ENCODE results near the gene TMPRSS9. TPM values are rescaled to one million over a fixed set of nuclear protein-coding genes. Genes with fewer than 3 reads are reported as not detected.

Gene TMPRSS9
- total and polyA plus RNA-seq, 2 of the 13 experiments (the other 11 are each of a cell fraction or from before 2014, with no cell fraction given): 2.5 to 5.2 TPM

DNA sequence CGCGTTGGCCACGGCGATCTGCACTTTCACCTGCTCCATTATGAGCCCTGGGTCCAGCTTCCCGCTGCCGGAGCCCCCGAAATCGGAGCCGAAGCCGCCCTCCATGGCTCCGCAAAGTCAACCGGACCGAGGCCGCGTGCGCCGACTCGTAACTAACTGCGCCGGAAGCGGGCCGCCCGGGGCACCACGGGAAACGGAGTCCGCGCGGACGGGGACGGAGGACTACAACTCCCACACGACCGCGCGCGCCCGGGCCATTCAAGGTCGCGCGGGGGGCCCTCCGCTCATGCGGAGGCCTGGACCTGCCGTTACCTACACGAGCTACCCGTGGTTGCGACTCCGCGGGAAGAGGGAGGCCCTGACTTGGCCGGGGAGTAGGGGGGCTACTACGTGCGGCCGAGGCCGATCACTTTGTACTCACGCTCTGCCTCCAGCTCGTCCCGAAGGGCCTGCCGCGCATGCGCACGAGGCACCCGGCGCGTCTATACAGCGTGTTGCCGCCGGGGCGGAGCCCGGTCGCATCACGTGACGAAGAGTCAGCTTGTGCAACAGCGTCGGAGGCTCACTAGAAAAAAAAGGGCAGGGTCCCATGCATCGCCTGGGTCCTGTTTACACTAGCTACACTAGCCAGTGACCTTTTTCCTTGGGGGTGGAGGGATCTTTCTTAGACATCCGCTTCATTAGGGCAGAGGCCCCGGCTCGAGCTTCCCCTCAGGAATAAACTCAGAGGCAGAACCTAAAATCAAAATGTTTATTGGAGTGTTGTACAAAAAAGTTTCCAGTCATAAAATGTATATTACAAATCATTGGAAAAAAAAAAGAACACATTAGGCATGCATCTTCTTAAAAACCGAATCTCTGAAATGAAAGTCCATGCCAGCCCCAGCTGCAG is 67.6 kb downstream of the TMPRSS9 start, which contains the start of gene TIMM13 (continued):
- no peak for TF ChIP-seq FOXA1 (IDR thresholded peaks at IDR 0.05)
- peak; percentile 95 for TF ChIP-seq FOXA1 (CRISPR knock-in tag; IDR thresholded peaks at IDR 0.05)
- TF ChIP-seq, protein P1, sequence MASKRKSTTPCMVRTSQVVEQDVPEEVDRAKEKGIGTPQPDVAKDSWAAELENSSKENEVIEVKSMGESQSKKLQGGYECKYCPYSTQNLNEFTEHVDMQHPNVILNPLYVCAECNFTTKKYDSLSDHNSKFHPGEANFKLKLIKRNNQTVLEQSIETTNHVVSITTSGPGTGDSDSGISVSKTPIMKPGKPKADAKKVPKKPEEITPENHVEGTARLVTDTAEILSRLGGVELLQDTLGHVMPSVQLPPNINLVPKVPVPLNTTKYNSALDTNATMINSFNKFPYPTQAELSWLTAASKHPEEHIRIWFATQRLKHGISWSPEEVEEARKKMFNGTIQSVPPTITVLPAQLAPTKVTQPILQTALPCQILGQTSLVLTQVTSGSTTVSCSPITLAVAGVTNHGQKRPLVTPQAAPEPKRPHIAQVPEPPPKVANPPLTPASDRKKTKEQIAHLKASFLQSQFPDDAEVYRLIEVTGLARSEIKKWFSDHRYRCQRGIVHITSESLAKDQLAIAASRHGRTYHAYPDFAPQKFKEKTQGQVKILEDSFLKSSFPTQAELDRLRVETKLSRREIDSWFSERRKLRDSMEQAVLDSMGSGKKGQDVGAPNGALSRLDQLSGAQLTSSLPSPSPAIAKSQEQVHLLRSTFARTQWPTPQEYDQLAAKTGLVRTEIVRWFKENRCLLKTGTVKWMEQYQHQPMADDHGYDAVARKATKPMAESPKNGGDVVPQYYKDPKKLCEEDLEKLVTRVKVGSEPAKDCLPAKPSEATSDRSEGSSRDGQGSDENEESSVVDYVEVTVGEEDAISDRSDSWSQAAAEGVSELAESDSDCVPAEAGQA (IDR thresholded peaks at IDR 0.05; ENCODE audit: low read depth): peak; percentile 20; the same call in 1 of the 2 replicates
- TF ChIP-seq, protein P1 (CRISPR knock-in tag; IDR thresholded peaks at IDR 0.05; ENCODE audit: borderline replicate concordance): peak; percentile 52
- no peak for TF ChIP-seq ZSCAN25 (CRISPR knock-in tag; IDR thresholded peaks at IDR 0.05)
- TF ChIP-seq KDM1A (CRISPR knock-in tag; IDR thresholded peaks at IDR 0.05): no peak
- peak; percentile 78 for TF ChIP-seq ZSCAN20 (CRISPR knock-in tag; IDR thresholded peaks at IDR 0.05; ENCODE audit: borderline replicate concordance)
- 0 out of 2 replicates have a peak, but pooled peaks have one; percentile 79 for TF ChIP-seq ZNF34 (CRISPR knock-in tag; IDR thresholded peaks at IDR 0.05; ENCODE audit: borderline replicate concordance)
- peak; percentile 77 for TF ChIP-seq RARA (CRISPR knock-in tag; IDR thresholded peaks at IDR 0.05)
- TF ChIP-seq, protein P2, sequence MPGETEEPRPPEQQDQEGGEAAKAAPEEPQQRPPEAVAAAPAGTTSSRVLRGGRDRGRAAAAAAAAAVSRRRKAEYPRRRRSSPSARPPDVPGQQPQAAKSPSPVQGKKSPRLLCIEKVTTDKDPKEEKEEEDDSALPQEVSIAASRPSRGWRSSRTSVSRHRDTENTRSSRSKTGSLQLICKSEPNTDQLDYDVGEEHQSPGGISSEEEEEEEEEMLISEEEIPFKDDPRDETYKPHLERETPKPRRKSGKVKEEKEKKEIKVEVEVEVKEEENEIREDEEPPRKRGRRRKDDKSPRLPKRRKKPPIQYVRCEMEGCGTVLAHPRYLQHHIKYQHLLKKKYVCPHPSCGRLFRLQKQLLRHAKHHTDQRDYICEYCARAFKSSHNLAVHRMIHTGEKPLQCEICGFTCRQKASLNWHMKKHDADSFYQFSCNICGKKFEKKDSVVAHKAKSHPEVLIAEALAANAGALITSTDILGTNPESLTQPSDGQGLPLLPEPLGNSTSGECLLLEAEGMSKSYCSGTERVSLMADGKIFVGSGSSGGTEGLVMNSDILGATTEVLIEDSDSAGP (CRISPR knock-in tag; IDR thresholded peaks at IDR 0.05; ENCODE audit: borderline replicate concordance): no peak; the same call in 1 of the 2 replicates
- TF ChIP-seq ZNF550 (CRISPR knock-in tag; IDR thresholded peaks at IDR 0.05; ENCODE audit: borderline replicate concordance): no peak
- TF ChIP-seq, protein P3, sequence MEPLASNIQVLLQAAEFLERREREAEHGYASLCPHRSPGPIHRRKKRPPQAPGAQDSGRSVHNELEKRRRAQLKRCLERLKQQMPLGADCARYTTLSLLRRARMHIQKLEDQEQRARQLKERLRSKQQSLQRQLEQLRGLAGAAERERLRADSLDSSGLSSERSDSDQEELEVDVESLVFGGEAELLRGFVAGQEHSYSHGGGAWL (CRISPR knock-in tag; IDR thresholded peaks at IDR 0.05): peak; percentile 41; the same call in 1 of the 2 replicates
- peak; percentile 54 to 71; a peak in 3 of 4 replicates for TF ChIP-seq NR2F1 (CRISPR knock-in tag; IDR thresholded peaks at IDR 0.05)
- TF ChIP-seq ZNF17 (CRISPR knock-in tag; IDR thresholded peaks at IDR 0.05): no peak
- TF ChIP-seq, protein P4, sequence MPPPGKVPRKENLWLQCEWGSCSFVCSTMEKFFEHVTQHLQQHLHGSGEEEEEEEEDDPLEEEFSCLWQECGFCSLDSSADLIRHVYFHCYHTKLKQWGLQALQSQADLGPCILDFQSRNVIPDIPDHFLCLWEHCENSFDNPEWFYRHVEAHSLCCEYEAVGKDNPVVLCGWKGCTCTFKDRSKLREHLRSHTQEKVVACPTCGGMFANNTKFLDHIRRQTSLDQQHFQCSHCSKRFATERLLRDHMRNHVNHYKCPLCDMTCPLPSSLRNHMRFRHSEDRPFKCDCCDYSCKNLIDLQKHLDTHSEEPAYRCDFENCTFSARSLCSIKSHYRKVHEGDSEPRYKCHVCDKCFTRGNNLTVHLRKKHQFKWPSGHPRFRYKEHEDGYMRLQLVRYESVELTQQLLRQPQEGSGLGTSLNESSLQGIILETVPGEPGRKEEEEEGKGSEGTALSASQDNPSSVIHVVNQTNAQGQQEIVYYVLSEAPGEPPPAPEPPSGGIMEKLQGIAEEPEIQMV (CRISPR knock-in tag; IDR thresholded peaks at IDR 0.05; ENCODE audit: low read depth): peak; percentile 37; the same call in 1 of the 2 replicates
- TF ChIP-seq, protein P5, sequence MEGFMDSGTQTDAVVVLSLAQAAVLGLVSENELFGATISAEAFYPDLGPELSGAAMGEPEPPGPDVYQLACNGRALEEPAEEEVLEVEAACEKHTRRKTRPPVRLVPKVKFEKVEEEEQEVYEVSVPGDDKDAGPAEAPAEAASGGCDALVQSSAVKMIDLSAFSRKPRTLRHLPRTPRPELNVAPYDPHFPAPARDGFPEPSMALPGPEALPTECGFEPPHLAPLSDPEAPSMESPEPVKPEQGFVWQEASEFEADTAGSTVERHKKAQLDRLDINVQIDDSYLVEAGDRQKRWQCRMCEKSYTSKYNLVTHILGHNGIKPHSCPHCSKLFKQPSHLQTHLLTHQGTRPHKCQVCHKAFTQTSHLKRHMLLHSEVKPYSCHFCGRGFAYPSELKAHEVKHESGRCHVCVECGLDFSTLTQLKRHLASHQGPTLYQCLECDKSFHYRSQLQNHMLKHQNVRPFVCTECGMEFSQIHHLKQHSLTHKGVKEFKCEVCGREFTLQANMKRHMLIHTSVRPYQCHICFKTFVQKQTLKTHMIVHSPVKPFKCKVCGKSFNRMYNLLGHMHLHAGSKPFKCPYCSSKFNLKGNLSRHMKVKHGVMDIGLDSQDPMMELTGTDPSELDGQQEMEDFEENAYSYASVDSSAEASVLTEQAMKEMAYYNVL (CRISPR knock-in tag; IDR thresholded peaks at IDR 0.05; ENCODE audit: borderline replicate concordance): peak; percentile 59; the same call in 1 of the 2 replicates
